ENCODE measurements around the gene FBXO47. TPM values are rescaled to one million over a fixed set of nuclear protein-coding genes. Genes with fewer than 3 reads are reported as not detected.

FBXO47 gene
- total and polyA plus RNA-seq, 9 of the 15 experiments (the other 6 are each of a cell fraction or from before 2014, with no cell fraction given): not detected

DNA sequence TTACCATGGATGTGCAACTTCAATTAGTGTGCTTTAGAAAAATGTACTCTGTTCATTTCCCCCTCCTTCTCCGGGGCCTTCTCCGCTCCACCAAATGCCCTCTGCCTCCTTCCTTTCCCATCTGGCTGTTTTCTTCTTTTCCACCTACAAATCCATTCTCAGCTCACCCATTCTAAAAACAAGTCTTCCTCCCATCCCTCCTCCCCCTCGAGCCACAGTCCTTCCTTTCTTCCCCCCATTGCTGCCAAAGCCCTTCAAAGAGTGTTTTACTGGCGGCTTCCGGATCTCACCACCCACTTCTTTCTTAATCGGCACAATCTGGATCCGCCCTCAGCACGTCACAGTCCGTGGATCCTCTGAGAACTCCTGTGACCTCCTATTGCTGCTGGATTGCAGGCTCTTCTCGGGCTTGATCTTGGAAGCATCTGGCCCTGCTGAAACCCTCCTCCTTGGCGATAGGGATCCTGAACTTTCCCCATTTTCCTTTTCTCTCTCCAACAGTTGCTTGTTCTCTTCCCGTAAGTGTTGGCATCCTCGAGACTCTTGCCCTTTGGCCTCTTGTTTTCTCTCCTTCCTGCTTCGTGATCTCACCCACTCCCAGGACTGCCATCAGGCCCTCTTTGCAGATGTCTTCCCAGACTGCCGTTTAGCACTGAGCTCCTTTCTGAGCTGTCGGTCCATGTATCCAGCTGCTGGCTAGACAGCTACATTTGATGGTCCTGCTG is 36.0 kb upstream of the FBXO47 start (continued):
- TF ChIP-seq FOXP4 (CRISPR knock-in tag; IDR thresholded peaks at IDR 0.05; ENCODE audit: borderline replicate concordance) (no peak), ARID1B (IDR thresholded peaks at IDR 0.05) (peak; percentile 61), MTA3 (IDR thresholded peaks at IDR 0.05; ENCODE audit: borderline replicate concordance) (0 out of 2 replicates have a peak, but pooled peaks have one; percentile 73), MXI1 (IDR thresholded peaks at IDR 0.05; ENCODE audit: low read depth, low read length) (no peak), ETV1 (tag; conservative IDR thresholded peaks at IDR 0.05; ENCODE audit: low read depth) (peak; percentile 81), POLR2AphosphoS5 (IDR thresholded peaks at IDR 0.05; ENCODE audit: control insufficient read depth, insufficient read depth, low read depth, low read length) (peak; percentile 31; the same call in 1 of the 2 replicates), TBP (optimal IDR thresholded peaks at IDR 0.05; ENCODE audit: low read depth, low read length) (peak; percentile 29)

All from K562 (cell line).